ENCODE data around the gene SETMAR.

SETMAR gene

GRCh38 chr3:4351164-4351855 lies 48.1 kb downstream of the SETMAR start:
- Histone ChIP-seq H2AFZ (ENCODE audit: insufficient read depth, low read length, poor library complexity) (no peak overlapping the region), H3K79me2 (ENCODE audit: control insufficient read depth, insufficient read depth, low read length, poor library complexity) (no peaks in the 10 kb centered on the region), H3K23ac (ENCODE audit: low read length) (no peak overlapping the region), H3K9ac (ENCODE audit: low read length) (no peak overlapping the region), H3K18ac (ENCODE audit: low read length) (no peak overlapping the region), H3K27ac (ENCODE audit: low read depth, low read length) (no peak overlapping the region), H3K9me3 (ENCODE audit: insufficient read depth, low read depth, low read length) (no peaks in the 10 kb centered on the region), H2BK12ac (ENCODE audit: low read length) (no peak overlapping the region), H3K4me2 (ENCODE audit: low read length) (no peak overlapping the region), H3K4me1 (ENCODE audit: control insufficient read depth in 1 of 2, insufficient read depth in 2 of 2, low read length in 2 of 2) (no peaks in the 10 kb centered on the region), H4K12ac (ENCODE audit: low read depth, low read length) (no peak overlapping the region), H2BK120ac (ENCODE audit: insufficient read depth, low read length, poor library complexity) (no peak overlapping the region), H3K27me3 (ENCODE audit: insufficient read depth, low read length) (no peaks in the 10 kb centered on the region), H3K4me3 (ENCODE audit: low read depth, low read length) (no peak overlapping the region), H2AK5ac (ENCODE audit: low read length) (no peak overlapping the region), H4K8ac (ENCODE audit: low read depth, low read length) (no peak overlapping the region), H3K14ac (ENCODE audit: low read length) (no peak overlapping the region), H4K91ac (ENCODE audit: low read depth, low read length) (no peak overlapping the region), H3K36me3 (ENCODE audit: control insufficient read depth in 1 of 2, insufficient read depth in 2 of 2, low read length in 2 of 2) (no peaks in the 10 kb centered on the region), H2BK5ac (ENCODE audit: low read depth, low read length, poor library complexity) (no peak overlapping the region), H3K4ac (ENCODE audit: low read depth, low read length) (no peak overlapping the region), H3K79me1 (ENCODE audit: low read length) (no peaks in the 10 kb centered on the region)
- WGBS (ENCODE audit: extremely low coverage, insufficient coverage, insufficient read length): no CpG with 5 or more reads among the region's 11 CpGs
- DNase-seq: peak in 1 of 2 donors; percentile 38

- Histone ChIP-seq H3K18ac (ENCODE audit: low read length) (no peak overlapping the region), H4K12ac (ENCODE audit: low read depth, low read length) (no peak overlapping the region), H3K4me2 (ENCODE audit: low read length) (no peak overlapping the region), H3K27me3 (ENCODE audit: insufficient read depth, low read length) (no peaks in the 10 kb centered on the region), H3K36me3 (ENCODE audit: control insufficient read depth in 1 of 2, insufficient read depth in 2 of 2, low read length in 2 of 2) (no peaks in the 10 kb centered on the region), H4K8ac (ENCODE audit: low read depth, low read length) (no peak overlapping the region), H2BK120ac (ENCODE audit: insufficient read depth, low read length, poor library complexity) (no peak overlapping the region), H3K79me1 (ENCODE audit: low read length) (no peaks in the 10 kb centered on the region), H3K27ac (ENCODE audit: low read depth, low read length) (no peak overlapping the region), H3K4me3 (ENCODE audit: low read depth, low read length) (no peak overlapping the region), H3K9me3 (ENCODE audit: insufficient read depth, low read depth, low read length) (no peaks in the 10 kb centered on the region), H3K23ac (ENCODE audit: low read length) (no peak overlapping the region), H4K91ac (ENCODE audit: low read depth, low read length) (no peak overlapping the region), H3K4me1 (ENCODE audit: control insufficient read depth in 1 of 2, insufficient read depth in 2 of 2, low read length in 2 of 2) (no peaks in the 10 kb centered on the region), H3K14ac (ENCODE audit: low read length) (no peak overlapping the region), H3K79me2 (ENCODE audit: control insufficient read depth, insufficient read depth, low read length, poor library complexity) (no peaks in the 10 kb centered on the region), H2BK5ac (ENCODE audit: low read depth, low read length, poor library complexity) (no peak overlapping the region), H2AK5ac (ENCODE audit: low read length) (no peak overlapping the region), H3K9ac (ENCODE audit: low read length) (no peak overlapping the region), H3K4ac (ENCODE audit: low read depth, low read length) (no peak overlapping the region), H2AFZ (ENCODE audit: insufficient read depth, low read length, poor library complexity) (no peak overlapping the region), H2BK12ac (ENCODE audit: low read length) (no peak overlapping the region)
- DNase-seq: no peak
- WGBS (ENCODE audit: extremely low coverage, insufficient coverage, insufficient read length): no CpG with 5 or more reads among the region's 4 CpGs
Measured at GRCh38 chr3:4351872-4352271, 48.7 kb downstream of the SETMAR start.

GRCh38 chr3:4355401-4356219 lies 52.4 kb downstream of the SETMAR start:
- H3K14ac ChIP-seq (ENCODE audit: low read length): no peak overlapping the region
- no peak overlapping the region for H3K4ac ChIP-seq (ENCODE audit: low read depth, low read length)
- H3K9me3 ChIP-seq (ENCODE audit: insufficient read depth, low read depth, low read length): no peaks in the 10 kb centered on the region
- no peak overlapping the region for H4K12ac ChIP-seq (ENCODE audit: low read depth, low read length)
- no peaks in the 10 kb centered on the region for H3K4me1 ChIP-seq (ENCODE audit: control insufficient read depth in 1 of 2, insufficient read depth in 2 of 2, low read length in 2 of 2)
- no peak overlapping the region for H2BK12ac ChIP-seq (ENCODE audit: low read length)
- no peak overlapping the region for H3K18ac ChIP-seq (ENCODE audit: low read length)
- no peak for DNase-seq
- H4K8ac ChIP-seq (ENCODE audit: low read depth, low read length): no peak overlapping the region
- H2AFZ ChIP-seq (ENCODE audit: insufficient read depth, low read length, poor library complexity): no peak overlapping the region
- H3K4me3 ChIP-seq (ENCODE audit: low read depth, low read length): no peak overlapping the region
- H3K27ac ChIP-seq (ENCODE audit: low read depth, low read length): no peak overlapping the region
- H3K23ac ChIP-seq (ENCODE audit: low read length): no peak overlapping the region
- H3K27me3 ChIP-seq (ENCODE audit: insufficient read depth, low read length): no peaks in the 10 kb centered on the region
- no peak overlapping the region for H2AK5ac ChIP-seq (ENCODE audit: low read length)
- no peaks in the 10 kb centered on the region for H3K79me2 ChIP-seq (ENCODE audit: control insufficient read depth, insufficient read depth, low read length, poor library complexity)
- no peak overlapping the region for H2BK120ac ChIP-seq (ENCODE audit: insufficient read depth, low read length, poor library complexity)
- WGBS (ENCODE audit: extremely low coverage, insufficient coverage, insufficient read length): no CpG with 5 or more reads among the region's 6 CpGs
- H3K9ac ChIP-seq (ENCODE audit: low read length): no peak overlapping the region
- H3K36me3 ChIP-seq (ENCODE audit: control insufficient read depth in 1 of 2, insufficient read depth in 2 of 2, low read length in 2 of 2): no peaks in the 10 kb centered on the region
- H4K91ac ChIP-seq (ENCODE audit: low read depth, low read length): no peak overlapping the region
- no peak overlapping the region for H2BK5ac ChIP-seq (ENCODE audit: low read depth, low read length, poor library complexity)
- H3K4me2 ChIP-seq (ENCODE audit: low read length): no peak overlapping the region
- H3K79me1 ChIP-seq (ENCODE audit: low read length): no peaks in the 10 kb centered on the region

- no peak overlapping the region for H2BK120ac ChIP-seq (ENCODE audit: insufficient read depth, low read length, poor library complexity)
- DNase-seq: no peak
- no peak overlapping the region for H3K18ac ChIP-seq (ENCODE audit: low read length)
- no peak overlapping the region for H3K14ac ChIP-seq (ENCODE audit: low read length)
- H3K79me2 ChIP-seq (ENCODE audit: control insufficient read depth, insufficient read depth, low read length, poor library complexity): no peaks in the 10 kb centered on the region
- no peak overlapping the region for H3K27ac ChIP-seq (ENCODE audit: low read depth, low read length)
- H3K79me1 ChIP-seq (ENCODE audit: low read length): no peaks in the 10 kb centered on the region
- H4K91ac ChIP-seq (ENCODE audit: low read depth, low read length): no peak overlapping the region
- no peak overlapping the region for H2AK5ac ChIP-seq (ENCODE audit: low read length)
- H3K9me3 ChIP-seq (ENCODE audit: insufficient read depth, low read depth, low read length): no peaks in the 10 kb centered on the region
- H3K4me2 ChIP-seq (ENCODE audit: low read length): no peak overlapping the region
- H3K4ac ChIP-seq (ENCODE audit: low read depth, low read length): no peak overlapping the region
- no peak overlapping the region for H3K23ac ChIP-seq (ENCODE audit: low read length)
- no peak overlapping the region for H3K9ac ChIP-seq (ENCODE audit: low read length)
- no peak overlapping the region for H2BK5ac ChIP-seq (ENCODE audit: low read depth, low read length, poor library complexity)
- H2BK12ac ChIP-seq (ENCODE audit: low read length): no peak overlapping the region
- H4K12ac ChIP-seq (ENCODE audit: low read depth, low read length): no peak overlapping the region
- H3K36me3 ChIP-seq (ENCODE audit: control insufficient read depth in 1 of 2, insufficient read depth in 2 of 2, low read length in 2 of 2): no peaks in the 10 kb centered on the region
- H3K4me1 ChIP-seq (ENCODE audit: control insufficient read depth in 1 of 2, insufficient read depth in 2 of 2, low read length in 2 of 2): no peaks in the 10 kb centered on the region
- no CpG with 5 or more reads among the region's 6 CpGs for WGBS (ENCODE audit: extremely low coverage, insufficient coverage, insufficient read length)
- no peak overlapping the region for H2AFZ ChIP-seq (ENCODE audit: insufficient read depth, low read length, poor library complexity)
- H4K8ac ChIP-seq (ENCODE audit: low read depth, low read length): no peak overlapping the region
- no peaks in the 10 kb centered on the region for H3K27me3 ChIP-seq (ENCODE audit: insufficient read depth, low read length)
- H3K4me3 ChIP-seq (ENCODE audit: low read depth, low read length): no peak overlapping the region
Measured at GRCh38 chr3:4356220-4356540, 53.0 kb downstream of the SETMAR start.

Measured in trophoblast cell (in vitro differentiated cells and primary cell).